GM13977 (cell line): ENCODE measurements around the gene DBNDD1.
A peak's percentile ranks its signal among the peaks of the same experiment; 100 is the strongest.
"Not testable (repeated sequence)": the region's sequence is repeated elsewhere in the genome, so short reads cannot be mapped to it uniquely, and the experiment has no call there.

ENCODE experiments used
- DNase-seq: peaks from one replicate; pipeline ENCODE4 v3.0.0; 2012; ENCODE audit warnings: low spot score
- CTCF ChIP-seq: IDR thresholded peaks from 2 replicates; pipeline ENCODE4 v1.5.1; 2012; ENCODE audit warnings: mild to moderate bottlenecking, control low read depth; ENCODE audit not compliant: insufficient read depth; ENCODE audit errors: extremely low read depth, missing control alignments
- in situ Hi-C: fragments of 300-500 bp; cut with MboI; formaldehyde crosslinking; loops from one replicate; pipeline ENCODE4 v1.12.0; 2022; ENCODE audit warnings: low sequenced_read_pairs, low pct_unique_long_range_greater_than_20kb, mixed read lengths, inconsistent platforms; ENCODE audit not compliant: unreplicated experiment

DBNDD1 gene

GRCh38 chr16:89999831-90000574 is 19.3 kb downstream of the DBNDD1 start:
- peak; percentile 30 for TF ChIP-seq CTCF
- no peak for DNase-seq
- in situ Hi-C loops: no loop called here

- in situ Hi-C loops: no loop called here
- DNase-seq: no peak
- TF ChIP-seq CTCF: no peak
These were observed 23.1 kb downstream of the DBNDD1 start for GRCh38 chr16:89996178-89996489.

- DNase-seq, in situ Hi-C loops: not testable (repeated sequence)
These were observed 23.6 kb downstream of the DBNDD1 start for GRCh38 chr16:89995475-89996177.

GRCh38 chr16:89994721-89995474 is 24.4 kb downstream of the DBNDD1 start:
- DNase-seq, in situ Hi-C loops: not testable (repeated sequence)

- no peak for DNase-seq
- no peak for TF ChIP-seq CTCF
- in situ Hi-C loops: no loop called here
These were observed 24.9 kb downstream of the DBNDD1 start for GRCh38 chr16:89994389-89994720.

GRCh38 chr16:89993971-89994370 is 25.3 kb downstream of the DBNDD1 start:
- in situ Hi-C loops: no loop called here
- DNase-seq: no peak

GRCh38 chr16:89993377-89993776 is 25.9 kb downstream of the DBNDD1 start:
- in situ Hi-C loops: no loop called here
- DNase-seq: no peak
- TF ChIP-seq CTCF: no peak

More at GRCh38 chr16:89993971-89994370, 25.3 kb downstream of the DBNDD1 start:
- no peak for TF ChIP-seq CTCF
